KOPT-K1 (cell line): Measurements from ENCODE around the gene SLC6A17.

ENCODE experiments used
- H3K27ac ChIP-seq: fragments of 200-600 bp; sonication (generic); 2 replicates; pipeline ENCODE4 v1.5.1; 2016; ENCODE audit warnings: antibody characterized with exemption, mild to moderate bottlenecking, low read depth, low read length; ENCODE audit not compliant: poor library complexity, severe bottlenecking
- H3K36me3 ChIP-seq: fragments of 200-600 bp; sonication (generic); 2 replicates; pipeline ENCODE4 v1.5.1; 2017; ENCODE audit warnings: antibody characterized with exemption, mild to moderate bottlenecking, low read length, moderate library complexity; ENCODE audit not compliant: insufficient read depth
- H3K9me3 ChIP-seq: fragments of 200-600 bp; sonication (generic); 2 replicates; pipeline ENCODE4 v1.5.1; 2017; ENCODE audit warnings: antibody characterized with exemption, low read length, mild to moderate bottlenecking; ENCODE audit not compliant: insufficient read depth, poor library complexity, severe bottlenecking

SLC6A17 gene

DNA sequence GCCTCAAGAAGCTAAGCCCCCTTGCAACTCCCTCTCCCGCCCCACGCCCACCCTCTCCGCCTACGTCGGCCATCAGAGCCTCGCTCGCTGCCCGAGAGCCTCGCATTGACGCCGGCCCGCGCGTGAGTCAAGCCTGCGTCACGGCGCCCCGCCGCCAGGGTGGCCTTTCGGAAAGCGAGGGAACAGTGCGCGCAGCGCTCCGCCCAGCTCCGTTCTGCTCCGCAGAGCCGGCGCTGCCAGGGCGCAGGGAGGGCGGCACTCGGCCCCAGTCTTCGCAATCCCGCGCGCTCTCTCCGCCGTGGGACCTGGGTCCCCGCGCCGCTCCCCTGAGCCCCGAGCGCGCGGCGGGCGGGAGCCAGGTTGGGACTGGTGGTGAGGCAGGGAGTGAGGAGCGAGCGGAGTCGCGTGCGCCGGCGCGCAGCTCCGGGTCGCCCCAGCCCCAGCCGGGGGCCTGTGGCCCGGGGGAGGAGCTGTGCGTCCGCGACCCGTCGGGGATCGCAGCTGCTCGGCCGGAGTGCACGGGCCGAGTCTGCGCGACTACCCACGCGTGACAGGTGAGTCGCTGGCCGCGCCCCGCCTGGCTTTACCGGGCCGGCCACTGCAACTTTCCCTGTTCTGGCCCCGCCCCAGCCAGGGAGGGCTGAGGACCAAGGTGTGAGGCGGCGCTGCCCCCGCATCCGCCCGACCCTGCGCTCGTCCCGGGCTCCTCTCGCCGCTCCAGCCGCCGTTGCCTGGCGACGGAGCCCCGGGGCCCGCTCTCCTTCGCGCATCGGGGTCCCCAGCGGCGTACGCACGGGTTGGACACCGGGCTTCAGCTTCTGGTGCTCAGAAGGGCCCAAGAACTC, at the start of gene SLC6A17:
Gene SLC6A17 (plus strand): TSS at position 165 of the 845 bp plus-strand sequence. CDS start 16,436 bp downstream, outside the sequence.
- Histone ChIP-seq H3K9me3 (no peaks in the 10 kb centered on the region), H3K36me3 (no peaks in the 10 kb centered on the region), H3K27ac (no peak within 1 kb of the TSS)

DNA sequence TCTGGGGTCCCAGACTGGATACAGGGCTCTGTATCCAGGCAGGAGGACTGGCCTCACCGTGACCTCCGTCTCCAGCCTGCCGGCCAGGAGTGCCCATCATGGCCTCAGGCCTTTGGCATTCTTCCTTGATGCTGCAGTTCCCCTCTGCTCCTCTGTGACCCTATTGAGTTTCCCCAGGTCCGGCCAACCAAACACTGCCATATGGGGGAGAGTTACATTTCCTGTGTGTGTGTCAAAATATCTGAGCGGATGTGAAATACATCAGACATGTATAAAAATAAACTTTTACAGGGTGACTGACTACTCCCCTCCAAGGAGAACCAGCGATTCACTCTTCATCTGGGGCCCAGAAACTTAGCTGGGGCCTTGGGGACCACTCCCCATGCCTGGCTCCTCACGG, 48.2 kb upstream of the SLC6A17 start:
- Histone ChIP-seq H3K27ac (no peak overlapping the region), H3K36me3 (no peaks in the 10 kb centered on the region), H3K9me3 (no peaks in the 10 kb centered on the region)

DNA sequence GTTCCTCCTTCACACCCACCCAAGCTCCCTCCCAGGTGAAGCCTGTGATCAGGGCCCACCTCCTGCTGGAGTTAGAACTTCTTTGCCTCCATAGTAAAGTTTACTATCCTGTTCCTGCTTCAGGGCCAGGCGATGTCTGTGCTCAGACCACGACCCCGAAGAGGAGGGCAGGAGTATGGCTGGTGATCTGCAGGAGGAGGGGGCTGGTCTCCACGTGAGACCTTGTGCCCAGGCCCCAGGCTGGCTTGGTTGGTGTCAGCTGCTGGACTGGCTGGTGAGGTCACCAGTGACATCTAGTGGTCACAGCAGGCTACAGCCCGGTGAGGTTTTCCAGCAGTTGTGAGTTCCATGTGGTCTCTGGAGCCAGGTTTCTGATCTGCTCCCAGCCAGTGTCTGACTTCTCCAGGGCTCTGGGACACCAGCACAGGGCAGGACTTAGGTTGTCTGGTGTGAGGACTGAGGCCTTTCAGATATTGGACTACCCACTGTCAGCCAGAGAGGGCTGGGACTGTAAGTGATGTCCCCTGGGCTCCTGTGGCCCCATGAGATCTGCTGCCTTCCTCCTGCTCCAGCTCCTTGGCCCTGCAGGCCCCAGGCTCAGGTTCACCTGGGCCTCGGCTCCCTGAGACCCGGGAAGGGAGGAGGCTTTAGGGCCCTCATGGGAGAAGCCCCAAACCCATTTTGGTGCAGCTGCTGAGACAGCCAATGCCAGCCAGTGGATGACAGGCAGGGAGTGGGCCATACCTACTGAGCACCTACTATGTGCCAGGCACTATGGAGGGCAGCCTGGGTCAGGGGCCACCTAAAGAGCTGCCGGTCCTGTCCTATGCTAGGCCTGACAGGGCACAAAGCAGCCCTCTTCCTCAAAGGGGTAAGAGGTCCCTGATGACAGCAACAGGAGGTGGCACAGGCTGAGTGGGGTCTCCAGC, 44.0 kb upstream of the SLC6A17 start:
- Histone ChIP-seq H3K9me3 (no peaks in the 10 kb centered on the region), H3K27ac (no peak overlapping the region), H3K36me3 (no peaks in the 10 kb centered on the region)

DNA sequence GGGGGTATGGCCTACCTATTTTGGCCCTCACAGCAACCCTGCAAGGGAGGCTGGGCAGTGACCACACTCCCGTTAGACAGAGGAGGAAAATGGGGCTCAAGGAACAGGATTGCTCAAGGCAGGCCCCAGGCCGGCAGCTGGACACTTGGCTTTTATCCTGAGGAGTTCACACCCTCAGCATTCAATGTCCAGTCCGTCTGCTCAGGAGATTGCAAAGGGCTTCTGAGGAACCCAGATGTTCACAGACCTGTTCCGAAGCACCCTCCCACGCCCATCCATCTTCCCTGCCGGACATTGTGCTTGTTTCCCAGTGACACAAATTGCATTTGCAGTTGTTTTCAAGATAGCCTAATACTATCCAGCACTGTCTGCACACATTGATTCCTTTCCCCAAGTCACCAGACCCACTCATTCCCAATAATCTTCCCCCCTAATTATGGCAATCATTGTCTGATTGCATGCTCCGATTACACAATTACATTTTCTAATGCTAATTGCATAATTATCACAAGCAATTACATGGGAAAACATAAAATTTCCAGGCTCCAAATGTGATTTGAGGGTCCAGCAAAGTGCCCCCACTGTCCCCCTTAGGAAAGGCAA, 42.3 kb upstream of the SLC6A17 start:
- Histone ChIP-seq H3K36me3 (no peaks in the 10 kb centered on the region), H3K27ac (no peak overlapping the region)

DNA sequence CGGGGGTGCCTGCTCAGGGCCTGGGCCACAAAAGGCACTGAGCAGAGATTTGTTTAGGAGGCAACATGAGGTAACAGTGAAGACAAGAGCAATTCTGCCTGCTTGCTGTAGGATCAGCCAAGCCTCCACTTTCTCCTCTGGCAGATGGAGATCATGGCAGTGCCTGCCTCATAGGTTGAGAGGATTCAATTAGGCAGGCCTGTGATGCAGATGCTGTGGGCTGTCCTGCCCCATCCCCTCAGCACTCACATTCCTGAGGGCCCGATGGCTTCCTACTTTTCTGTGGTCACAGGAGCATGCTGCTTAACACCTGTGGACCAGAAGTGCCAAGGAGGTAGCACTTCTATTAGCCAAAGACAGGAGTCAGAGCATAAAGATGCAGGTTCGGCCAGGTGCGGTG, 39.2 kb upstream of the SLC6A17 start:
- H3K9me3 ChIP-seq: no peaks in the 10 kb centered on the region
- no peaks in the 10 kb centered on the region for H3K36me3 ChIP-seq
- H3K27ac ChIP-seq: no peak overlapping the region

More for the DNA sequence above, 42.3 kb upstream of the SLC6A17 start:
- no peaks in the 10 kb centered on the region for H3K9me3 ChIP-seq

DNA sequence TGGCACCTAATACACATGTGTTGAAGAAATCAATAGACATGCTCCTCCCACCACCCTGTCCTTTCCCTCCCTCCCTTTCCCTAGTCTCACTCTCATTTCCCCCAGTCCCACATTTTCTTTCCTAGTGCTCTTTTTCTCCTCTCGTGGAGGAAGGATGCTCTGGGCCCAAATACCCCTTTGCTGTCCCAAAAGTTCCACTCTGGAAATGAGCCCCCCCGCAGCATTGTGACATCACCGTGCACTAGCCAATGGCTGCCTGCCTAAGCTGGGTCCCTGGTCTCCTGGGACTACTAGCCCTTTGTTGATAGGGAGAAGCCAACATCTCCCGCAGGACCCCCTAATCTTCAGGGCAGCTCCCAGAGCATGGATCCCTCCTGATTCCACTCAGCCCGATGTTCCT, 38.2 kb upstream of the SLC6A17 start, which contains the start of gene UBL4B:
Gene UBL4B (plus strand): TSS at position 301 of the 400 bp plus-strand sequence. CDS start 92 bp downstream, at position 393.
- Histone ChIP-seq H3K9me3 (no peaks in the 10 kb centered on the region), H3K36me3 (no peaks in the 10 kb centered on the region), H3K27ac (no peak within 1 kb of the TSS)

DNA sequence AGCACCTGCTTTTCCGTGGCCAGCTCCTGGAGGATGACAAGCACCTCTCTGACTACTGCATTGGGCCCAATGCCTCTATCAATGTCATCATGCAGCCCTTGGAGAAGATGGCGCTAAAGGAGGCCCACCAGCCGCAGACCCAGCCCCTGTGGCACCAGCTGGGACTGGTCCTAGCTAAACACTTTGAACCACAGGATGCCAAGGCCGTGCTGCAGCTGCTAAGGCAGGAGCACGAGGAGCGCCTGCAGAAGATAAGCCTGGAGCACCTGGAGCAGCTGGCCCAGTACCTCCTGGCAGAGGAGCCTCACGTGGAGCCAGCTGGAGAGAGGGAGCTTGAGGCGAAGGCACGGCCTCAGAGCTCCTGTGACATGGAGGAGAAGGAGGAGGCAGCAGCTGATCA, 37.6 kb upstream of the SLC6A17 start:
- no peak overlapping the region for H3K27ac ChIP-seq
- no peaks in the 10 kb centered on the region for H3K36me3 ChIP-seq
- no peaks in the 10 kb centered on the region for H3K9me3 ChIP-seq

DNA sequence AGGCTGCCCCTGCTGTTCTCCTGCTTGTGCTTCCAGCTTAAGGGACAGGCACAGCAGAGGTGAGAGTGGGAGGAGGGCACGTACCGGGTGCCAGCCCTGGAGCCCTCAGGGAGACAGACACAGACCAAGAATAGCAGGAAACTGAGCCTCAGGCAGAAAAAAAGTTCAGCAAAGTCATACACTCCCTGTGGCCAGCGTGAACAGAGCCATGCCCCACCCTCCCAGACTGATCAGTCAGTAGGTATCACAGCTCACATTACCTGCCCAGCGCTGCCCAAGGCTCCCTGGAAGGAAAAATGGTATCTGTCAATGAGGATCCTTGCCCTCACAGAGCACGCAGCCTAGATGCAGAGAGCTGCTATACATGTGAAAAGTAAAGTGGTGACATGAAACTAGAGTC, 36.7 kb upstream of the SLC6A17 start:
- Histone ChIP-seq H3K36me3 (no peaks in the 10 kb centered on the region), H3K9me3 (no peaks in the 10 kb centered on the region), H3K27ac (no peak overlapping the region)

DNA sequence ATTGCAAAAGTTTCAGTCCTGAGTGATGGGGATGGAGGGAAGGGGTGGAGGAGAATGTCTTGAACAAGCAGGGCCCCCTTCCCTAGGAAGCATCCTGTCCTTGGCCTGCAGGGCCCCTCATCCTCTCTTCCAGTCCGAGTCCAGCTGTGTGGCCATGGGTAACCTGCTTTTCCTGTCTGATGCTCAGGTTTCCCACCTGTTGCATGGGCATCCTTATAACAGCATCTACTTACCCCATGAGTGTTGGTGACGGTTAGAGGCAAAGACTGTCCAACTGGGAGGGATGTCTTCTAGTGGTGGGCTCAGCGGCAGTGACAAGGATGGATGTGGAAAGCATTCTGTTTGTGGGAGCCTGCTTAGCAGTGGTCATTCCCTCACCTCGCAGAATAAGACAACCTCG, 36.1 kb upstream of the SLC6A17 start:
- no peak overlapping the region for H3K27ac ChIP-seq
- H3K36me3 ChIP-seq: no peaks in the 10 kb centered on the region
- no peaks in the 10 kb centered on the region for H3K9me3 ChIP-seq

DNA sequence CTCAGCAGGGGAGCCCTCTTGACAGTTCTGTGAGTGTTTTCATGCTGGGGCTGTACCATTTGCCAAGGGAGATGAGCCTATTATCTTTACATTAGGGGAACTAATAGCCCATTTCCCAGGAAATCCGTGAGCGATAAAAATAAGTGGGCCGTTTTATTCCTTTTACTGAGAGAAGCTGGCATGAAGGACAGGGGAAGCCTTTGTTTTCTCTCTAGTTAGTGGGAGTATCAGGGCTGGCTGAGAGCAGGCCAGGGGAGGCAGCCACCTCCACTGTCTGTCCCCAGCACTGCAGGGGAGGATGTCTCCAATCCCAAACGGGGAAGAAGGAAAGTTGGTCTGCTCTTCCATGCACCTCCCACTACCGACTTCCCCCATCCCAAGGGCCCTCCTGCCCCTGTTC, 35.5 kb upstream of the SLC6A17 start:
- Histone ChIP-seq H3K9me3 (no peaks in the 10 kb centered on the region), H3K36me3 (no peaks in the 10 kb centered on the region), H3K27ac (no peak overlapping the region)

DNA sequence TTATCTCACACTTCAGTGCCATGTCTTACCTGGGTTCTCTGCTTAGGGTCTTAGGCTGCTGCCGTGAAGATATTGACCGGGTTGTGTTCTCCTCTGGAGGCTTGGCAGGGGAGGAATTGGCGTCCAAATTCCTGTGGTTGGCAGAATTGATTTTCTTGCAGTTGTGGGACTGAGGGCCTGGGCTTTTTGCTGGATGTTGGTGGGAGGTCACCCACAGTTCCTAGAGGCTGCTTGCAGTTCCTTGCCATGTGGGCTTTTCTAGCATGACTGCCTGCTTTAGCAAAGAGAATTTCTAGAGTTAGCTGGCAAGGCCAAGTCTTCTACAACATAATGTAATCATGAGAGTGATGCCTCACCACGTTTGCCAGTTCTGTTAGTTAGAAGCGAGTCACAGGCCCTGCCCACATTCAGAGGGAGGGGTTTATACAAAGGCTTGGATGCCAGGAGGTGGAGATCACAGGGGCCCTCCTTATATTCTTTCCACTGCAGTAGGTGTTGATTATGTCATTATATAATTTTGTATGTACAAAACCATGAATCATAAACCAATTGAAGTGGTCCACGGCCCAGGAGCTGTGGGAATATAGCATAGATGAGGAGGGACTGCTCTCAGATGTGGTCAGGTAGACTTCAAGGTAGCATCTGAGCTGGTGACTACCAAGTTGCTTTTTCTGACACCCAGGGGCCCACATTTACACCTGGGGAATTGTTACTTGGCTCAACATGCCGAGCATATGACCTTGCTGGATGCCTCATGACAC, 31.5 kb upstream of the SLC6A17 start:
- Histone ChIP-seq H3K9me3 (peaks cover 10% of the 10 kb centered on the region), H3K27ac (no peak overlapping the region), H3K36me3 (no peaks in the 10 kb centered on the region)

DNA sequence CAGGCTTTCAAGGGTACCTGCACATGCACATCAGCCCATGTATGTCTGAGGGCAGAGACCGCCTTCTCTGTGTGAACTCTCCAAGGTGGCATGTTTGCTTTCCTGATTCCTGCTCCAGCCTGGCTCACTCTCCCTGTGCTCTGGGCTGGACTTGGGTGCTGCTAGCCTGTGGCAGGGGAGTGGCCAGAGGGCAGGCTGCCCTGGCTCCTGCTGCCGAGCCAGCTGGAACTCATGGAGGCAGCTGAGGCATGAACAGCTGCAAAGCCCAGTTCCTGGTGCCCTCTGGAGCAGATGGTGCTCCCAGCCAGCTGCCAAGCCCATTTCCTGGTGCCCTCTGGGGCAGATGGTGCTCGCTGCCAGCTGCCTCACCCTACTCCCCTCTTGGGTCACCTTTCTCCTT, 30.5 kb upstream of the SLC6A17 start:
- peaks cover 15% of the 10 kb centered on the region for H3K9me3 ChIP-seq
- H3K27ac ChIP-seq: no peak overlapping the region
- no peaks in the 10 kb centered on the region for H3K36me3 ChIP-seq

DNA sequence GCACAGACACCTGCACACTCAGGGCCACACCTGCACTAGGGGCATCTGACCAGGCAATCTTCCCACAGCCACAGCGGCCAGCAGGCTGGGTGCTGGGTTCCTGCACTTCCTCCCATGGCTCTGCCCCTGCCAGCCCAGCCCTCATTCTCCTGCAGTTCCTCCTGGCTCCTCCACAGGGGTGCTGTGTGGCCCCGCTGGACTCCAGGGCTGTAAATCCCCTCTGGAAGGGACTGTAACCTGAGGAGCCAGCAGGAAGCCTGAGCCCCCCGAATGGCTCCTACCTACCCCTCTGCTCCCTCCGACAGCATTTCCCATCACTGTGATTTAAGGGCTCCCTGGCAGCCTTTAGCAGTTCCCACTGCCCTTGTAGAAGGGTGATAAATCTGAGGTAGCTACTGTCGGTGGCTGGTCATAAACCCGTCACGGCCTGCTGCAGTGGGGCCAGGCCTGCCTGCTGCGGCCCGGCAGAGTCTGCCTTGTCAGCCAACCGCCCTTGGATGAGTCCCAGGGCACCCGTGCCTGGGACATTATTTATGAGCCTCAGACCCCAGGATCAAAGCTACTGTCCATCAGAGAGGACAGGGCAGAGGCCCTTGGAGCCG, 29.2 kb upstream of the SLC6A17 start:
- Histone ChIP-seq H3K27ac (no peak overlapping the region), H3K36me3 (no peaks in the 10 kb centered on the region), H3K9me3 (peaks cover 25% of the 10 kb centered on the region)

DNA sequence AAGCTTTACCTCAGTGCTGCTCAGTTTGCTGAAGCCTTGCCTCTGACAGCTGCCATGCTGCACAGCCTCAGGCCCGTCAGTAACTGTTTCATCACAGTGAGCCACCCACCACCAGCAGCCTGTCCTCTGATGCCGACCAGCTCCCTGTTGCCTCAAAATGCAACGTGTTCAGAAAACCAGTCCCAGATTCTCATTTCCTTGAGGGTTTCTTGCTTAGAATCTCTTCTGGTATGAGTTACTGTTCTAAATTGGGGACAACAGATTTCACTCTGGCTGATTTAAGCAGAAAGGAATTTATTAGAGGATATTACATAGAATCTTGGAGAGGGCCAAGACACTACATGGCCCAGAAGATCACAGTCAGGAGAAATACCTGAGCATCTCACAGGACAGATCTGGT, 27.1 kb upstream of the SLC6A17 start:
- H3K27ac ChIP-seq: no peak overlapping the region
- no peaks in the 10 kb centered on the region for H3K36me3 ChIP-seq
- H3K9me3 ChIP-seq: peaks cover 29% of the 10 kb centered on the region
